WTC11 (cell line): ENCODE data around the gene TMEM266. TPM values are rescaled to one million over a fixed set of nuclear protein-coding genes. Genes with fewer than 3 reads are reported as not detected.

Experiments
- ATAC-seq: fragments of 200-7000 bp; cut with Tn5 transposase; 2 replicates; pipeline ENCODE4 v1.10.0; 2021; ENCODE audit warnings: mild to moderate bottlenecking, moderate library complexity
- CTCF ChIA-PET: fragments of 300-600 bp; sonication (Branson Sonifier 250); formaldehyde crosslinking; loops from one replicate; lab custom pipeline; 2021; ENCODE audit warnings: antibody characterized with exemption; lab: Charles Lee
- POLR2A ChIA-PET: fragments of 350-600 bp; sonication (Branson Sonifier 250); formaldehyde crosslinking; loops from one replicate; lab custom pipeline; 2021; ENCODE audit warnings: antibody characterized with exemption; lab: Charles Lee
- DNase-seq: peaks from one replicate; pipeline ENCODE4 v3.0.0; 2021; ENCODE audit warnings: low spot score
- H3K27ac Mint-ChIP-seq: 2 replicates; pipeline ENCODE4 v1.8.0; 2021; ENCODE audit warnings: mixed read lengths
- H3K27me3 Mint-ChIP-seq: 2 replicates; pipeline ENCODE4 v1.8.0; 2021; ENCODE audit warnings: low read depth, mild to moderate bottlenecking, moderate library complexity, mixed read lengths
- H3K36me3 Mint-ChIP-seq: 2 replicates; pipeline ENCODE4 v1.8.0; 2021; ENCODE audit warnings: mixed read lengths
- H3K4me1 Mint-ChIP-seq: 2 replicates; pipeline ENCODE4 v1.8.0; 2022; ENCODE audit warnings: mixed read lengths
- H3K4me3 Mint-ChIP-seq: 2 replicates; pipeline ENCODE4 v1.8.0; 2021; ENCODE audit warnings: mild to moderate bottlenecking, moderate library complexity, mixed read lengths
- H3K9me3 Mint-ChIP-seq: 2 replicates; pipeline ENCODE4 v1.8.0; 2021; ENCODE audit warnings: mixed read lengths
- ATF1 ChIP-seq: sonication (generic); formaldehyde crosslinking; IDR thresholded peaks from 2 replicates; pipeline ENCODE4 v1.8.1; 2023; ENCODE audit warnings: mild to moderate bottlenecking, moderate library complexity, missing genetic modification reagents
- CBFB ChIP-seq: sonication (generic); formaldehyde crosslinking; IDR thresholded peaks from 2 replicates; pipeline ENCODE4 v1.8.1; 2022; ENCODE audit warnings: mild to moderate bottlenecking, low read depth, missing genetic modification reagents
- EMX1 ChIP-seq: fragments of 250-450 bp; sonication (Bioruptor Pico); IDR thresholded peaks from 2 replicates; pipeline ENCODE4 v1.8.0; 2021; ENCODE audit warnings: mild to moderate bottlenecking
- GABPB1 ChIP-seq: sonication (generic); formaldehyde crosslinking; IDR thresholded peaks from 2 replicates; pipeline ENCODE4 v1.8.1; 2023; ENCODE audit warnings: mild to moderate bottlenecking, missing genetic modification reagents
- HMGA2 ChIP-seq: fragments of 250-450 bp; sonication (Bioruptor Pico); IDR thresholded peaks from 2 replicates; pipeline ENCODE4 v1.4.0; 2021; ENCODE audit warnings: mild to moderate bottlenecking, moderate library complexity
- JAZF1 ChIP-seq: fragments of 250-450 bp; sonication (Bioruptor Pico); IDR thresholded peaks from 2 replicates; pipeline ENCODE4 v1.9.0; 2021; ENCODE audit warnings: moderate library complexity, mild to moderate bottlenecking, inconsistent platforms
- NR2C2 ChIP-seq: sonication (generic); formaldehyde crosslinking; IDR thresholded peaks from 2 replicates; pipeline ENCODE4 v1.8.0; 2022; ENCODE audit warnings: mild to moderate bottlenecking, missing genetic modification reagents
- OVOL2 ChIP-seq: fragments of 250-450 bp; sonication (Bioruptor Pico); IDR thresholded peaks from 2 replicates; pipeline ENCODE4 v1.9.0; 2021; ENCODE audit warnings: mild to moderate bottlenecking, borderline replicate concordance
- SOX15 ChIP-seq: fragments of 250-450 bp; sonication (Bioruptor Pico); IDR thresholded peaks from 2 replicates; pipeline ENCODE4 v1.9.0; 2021; ENCODE audit warnings: mild to moderate bottlenecking
- TEAD4 ChIP-seq: sonication (generic); formaldehyde crosslinking; IDR thresholded peaks from 2 replicates; pipeline ENCODE4 v1.8.0; 2022; ENCODE audit warnings: mild to moderate bottlenecking, missing genetic modification reagents
- ZNF219 ChIP-seq: sonication (generic); formaldehyde crosslinking; IDR thresholded peaks from 2 replicates; pipeline ENCODE4 v1.8.0; 2023; ENCODE audit warnings: missing genetic modification reagents, mild to moderate bottlenecking, borderline replicate concordance
- total RNA-seq: library from RNA; stranded (reverse); gene quantifications from 3 replicates; pipeline ENCODE4 v1.2.3, GENCODE V29; 2021
- TF ChIP-seq, protein P1 (sequence below): sonication (generic); formaldehyde crosslinking; IDR thresholded peaks from 2 replicates; pipeline ENCODE4 v1.8.0; 2022; ENCODE audit warnings: missing genetic modification reagents
- TF ChIP-seq, protein P2 (sequence below): fragments of 200-600 bp; IDR thresholded peaks from 2 replicates; pipeline ENCODE4 v1.8.0; 2022; ENCODE audit warnings: antibody characterized with exemption
- TF ChIP-seq, protein P3 (sequence below): fragments of 250-450 bp; sonication (Bioruptor Pico); IDR thresholded peaks from 2 replicates; pipeline ENCODE4 v1.9.0; 2021; ENCODE audit warnings: mild to moderate bottlenecking
- TF ChIP-seq, protein P4 (sequence below): sonication (generic); formaldehyde crosslinking; IDR thresholded peaks from 2 replicates; pipeline ENCODE4 v1.8.1; 2023; ENCODE audit warnings: mild to moderate bottlenecking, missing genetic modification reagents, borderline replicate concordance

The TMEM266 gene
- total RNA-seq, 1 experiment from 2014 or later, result 8.6 TPM

DNA sequence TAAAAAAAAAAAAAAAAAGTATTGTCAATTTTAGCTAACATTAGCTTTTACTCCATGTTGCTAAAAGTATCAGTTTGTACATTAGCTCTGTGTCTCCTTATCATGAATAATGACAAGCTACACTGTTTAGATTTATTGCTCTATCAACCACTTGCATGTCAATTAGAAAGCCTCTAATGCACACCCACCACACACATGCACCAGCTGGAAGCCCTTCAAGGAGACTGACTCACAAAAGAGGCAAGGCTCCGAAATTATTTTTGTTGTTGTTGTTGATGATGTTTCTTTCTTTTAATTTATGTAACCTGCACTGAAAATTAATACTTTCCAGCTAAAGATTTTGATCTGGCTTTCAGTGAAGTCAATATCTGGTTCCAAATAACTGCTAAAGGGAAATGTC lies 180.0 kb downstream of the TMEM266 start:
- no peak overlapping the region for H3K27ac Mint-ChIP-seq
- ATAC-seq (no peak), DNase-seq (no peak)
- H3K4me3 Mint-ChIP-seq, result no peak overlapping the region
- TF ChIP-seq ATF1 (CRISPR knock-in tag) (no peak), TEAD4 (CRISPR knock-in tag) (no peak), OVOL2 (CRISPR knock-in tag) (no peak), GABPB1 (CRISPR knock-in tag) (no peak), CBFB (no peak)
- TF ChIP-seq, protein P1, sequence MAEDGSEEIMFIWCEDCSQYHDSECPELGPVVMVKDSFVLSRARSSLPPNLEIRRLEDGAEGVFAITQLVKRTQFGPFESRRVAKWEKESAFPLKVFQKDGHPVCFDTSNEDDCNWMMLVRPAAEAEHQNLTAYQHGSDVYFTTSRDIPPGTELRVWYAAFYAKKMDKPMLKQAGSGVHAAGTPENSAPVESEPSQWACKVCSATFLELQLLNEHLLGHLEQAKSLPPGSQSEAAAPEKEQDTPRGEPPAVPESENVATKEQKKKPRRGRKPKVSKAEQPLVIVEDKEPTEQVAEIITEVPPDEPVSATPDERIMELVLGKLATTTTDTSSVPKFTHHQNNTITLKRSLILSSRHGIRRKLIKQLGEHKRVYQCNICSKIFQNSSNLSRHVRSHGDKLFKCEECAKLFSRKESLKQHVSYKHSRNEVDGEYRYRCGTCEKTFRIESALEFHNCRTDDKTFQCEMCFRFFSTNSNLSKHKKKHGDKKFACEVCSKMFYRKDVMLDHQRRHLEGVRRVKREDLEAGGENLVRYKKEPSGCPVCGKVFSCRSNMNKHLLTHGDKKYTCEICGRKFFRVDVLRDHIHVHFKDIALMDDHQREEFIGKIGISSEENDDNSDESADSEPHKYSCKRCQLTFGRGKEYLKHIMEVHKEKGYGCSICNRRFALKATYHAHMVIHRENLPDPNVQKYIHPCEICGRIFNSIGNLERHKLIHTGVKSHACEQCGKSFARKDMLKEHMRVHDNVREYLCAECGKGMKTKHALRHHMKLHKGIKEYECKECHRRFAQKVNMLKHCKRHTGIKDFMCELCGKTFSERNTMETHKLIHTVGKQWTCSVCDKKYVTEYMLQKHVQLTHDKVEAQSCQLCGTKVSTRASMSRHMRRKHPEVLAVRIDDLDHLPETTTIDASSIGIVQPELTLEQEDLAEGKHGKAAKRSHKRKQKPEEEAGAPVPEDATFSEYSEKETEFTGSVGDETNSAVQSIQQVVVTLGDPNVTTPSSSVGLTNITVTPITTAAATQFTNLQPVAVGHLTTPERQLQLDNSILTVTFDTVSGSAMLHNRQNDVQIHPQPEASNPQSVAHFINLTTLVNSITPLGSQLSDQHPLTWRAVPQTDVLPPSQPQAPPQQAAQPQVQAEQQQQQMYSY (CRISPR knock-in tag), result no peak
- TF ChIP-seq, protein P2, sequence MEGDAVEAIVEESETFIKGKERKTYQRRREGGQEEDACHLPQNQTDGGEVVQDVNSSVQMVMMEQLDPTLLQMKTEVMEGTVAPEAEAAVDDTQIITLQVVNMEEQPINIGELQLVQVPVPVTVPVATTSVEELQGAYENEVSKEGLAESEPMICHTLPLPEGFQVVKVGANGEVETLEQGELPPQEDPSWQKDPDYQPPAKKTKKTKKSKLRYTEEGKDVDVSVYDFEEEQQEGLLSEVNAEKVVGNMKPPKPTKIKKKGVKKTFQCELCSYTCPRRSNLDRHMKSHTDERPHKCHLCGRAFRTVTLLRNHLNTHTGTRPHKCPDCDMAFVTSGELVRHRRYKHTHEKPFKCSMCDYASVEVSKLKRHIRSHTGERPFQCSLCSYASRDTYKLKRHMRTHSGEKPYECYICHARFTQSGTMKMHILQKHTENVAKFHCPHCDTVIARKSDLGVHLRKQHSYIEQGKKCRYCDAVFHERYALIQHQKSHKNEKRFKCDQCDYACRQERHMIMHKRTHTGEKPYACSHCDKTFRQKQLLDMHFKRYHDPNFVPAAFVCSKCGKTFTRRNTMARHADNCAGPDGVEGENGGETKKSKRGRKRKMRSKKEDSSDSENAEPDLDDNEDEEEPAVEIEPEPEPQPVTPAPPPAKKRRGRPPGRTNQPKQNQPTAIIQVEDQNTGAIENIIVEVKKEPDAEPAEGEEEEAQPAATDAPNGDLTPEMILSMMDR, result no peak
- no peaks in the 10 kb centered on the region for H3K27me3 Mint-ChIP-seq
- POLR2A ChIA-PET, result no interaction called here
- peaks cover 6% of the 10 kb centered on the region for H3K4me1 Mint-ChIP-seq
- CTCF ChIA-PET, result interaction anchor here (1.0 kb wide), 1 partner anchor 94 kb away, joined by 3 read pairs; no protein-coding TSS in a partner anchor
- peaks cover 5% of the 10 kb centered on the region for H3K36me3 Mint-ChIP-seq
- no peaks in the 10 kb centered on the region for H3K9me3 Mint-ChIP-seq

DNA sequence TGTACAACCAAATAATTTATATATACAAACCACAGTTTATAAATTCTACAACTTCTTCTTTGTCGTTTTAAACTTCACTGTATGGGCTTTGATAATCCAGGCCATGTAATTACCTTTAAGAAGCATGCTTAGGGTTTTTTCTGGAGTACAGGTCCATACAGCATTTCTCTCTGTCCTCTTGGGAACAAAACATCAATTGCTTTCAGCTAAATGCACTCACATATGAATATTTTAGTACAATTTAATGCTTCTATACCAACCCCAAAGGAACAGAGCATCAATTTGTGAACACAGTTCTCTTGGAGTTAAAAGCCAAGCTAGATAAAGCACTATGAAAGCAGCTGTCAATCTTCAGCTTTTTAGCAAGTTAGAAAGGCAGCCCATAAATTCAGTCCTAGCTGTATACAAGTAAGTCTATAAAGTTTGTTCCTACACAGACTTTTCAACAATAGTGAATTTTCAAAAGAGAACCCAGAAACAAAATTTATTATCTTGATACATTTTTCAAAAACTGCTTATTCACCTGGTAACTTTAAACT lies 185.4 kb downstream of the TMEM266 start:
- Mint-ChIP-seq H3K4me1 (no peaks in the 10 kb centered on the region), H3K27ac (no peak overlapping the region), H3K4me3 (no peak overlapping the region), H3K27me3 (no peaks in the 10 kb centered on the region), H3K9me3 (no peaks in the 10 kb centered on the region; the same call in 1 of the 2 replicates), H3K36me3 (peaks cover 7% of the 10 kb centered on the region)
- ATAC-seq (no peak), DNase-seq (no peak)
- TF ChIP-seq, protein P3, sequence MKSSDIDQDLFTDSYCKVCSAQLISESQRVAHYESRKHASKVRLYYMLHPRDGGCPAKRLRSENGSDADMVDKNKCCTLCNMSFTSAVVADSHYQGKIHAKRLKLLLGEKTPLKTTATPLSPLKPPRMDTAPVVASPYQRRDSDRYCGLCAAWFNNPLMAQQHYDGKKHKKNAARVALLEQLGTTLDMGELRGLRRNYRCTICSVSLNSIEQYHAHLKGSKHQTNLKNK (CRISPR knock-in tag), result no peak
- no peak for TF ChIP-seq NR2C2 (CRISPR knock-in tag)
- TF ChIP-seq, protein P4, sequence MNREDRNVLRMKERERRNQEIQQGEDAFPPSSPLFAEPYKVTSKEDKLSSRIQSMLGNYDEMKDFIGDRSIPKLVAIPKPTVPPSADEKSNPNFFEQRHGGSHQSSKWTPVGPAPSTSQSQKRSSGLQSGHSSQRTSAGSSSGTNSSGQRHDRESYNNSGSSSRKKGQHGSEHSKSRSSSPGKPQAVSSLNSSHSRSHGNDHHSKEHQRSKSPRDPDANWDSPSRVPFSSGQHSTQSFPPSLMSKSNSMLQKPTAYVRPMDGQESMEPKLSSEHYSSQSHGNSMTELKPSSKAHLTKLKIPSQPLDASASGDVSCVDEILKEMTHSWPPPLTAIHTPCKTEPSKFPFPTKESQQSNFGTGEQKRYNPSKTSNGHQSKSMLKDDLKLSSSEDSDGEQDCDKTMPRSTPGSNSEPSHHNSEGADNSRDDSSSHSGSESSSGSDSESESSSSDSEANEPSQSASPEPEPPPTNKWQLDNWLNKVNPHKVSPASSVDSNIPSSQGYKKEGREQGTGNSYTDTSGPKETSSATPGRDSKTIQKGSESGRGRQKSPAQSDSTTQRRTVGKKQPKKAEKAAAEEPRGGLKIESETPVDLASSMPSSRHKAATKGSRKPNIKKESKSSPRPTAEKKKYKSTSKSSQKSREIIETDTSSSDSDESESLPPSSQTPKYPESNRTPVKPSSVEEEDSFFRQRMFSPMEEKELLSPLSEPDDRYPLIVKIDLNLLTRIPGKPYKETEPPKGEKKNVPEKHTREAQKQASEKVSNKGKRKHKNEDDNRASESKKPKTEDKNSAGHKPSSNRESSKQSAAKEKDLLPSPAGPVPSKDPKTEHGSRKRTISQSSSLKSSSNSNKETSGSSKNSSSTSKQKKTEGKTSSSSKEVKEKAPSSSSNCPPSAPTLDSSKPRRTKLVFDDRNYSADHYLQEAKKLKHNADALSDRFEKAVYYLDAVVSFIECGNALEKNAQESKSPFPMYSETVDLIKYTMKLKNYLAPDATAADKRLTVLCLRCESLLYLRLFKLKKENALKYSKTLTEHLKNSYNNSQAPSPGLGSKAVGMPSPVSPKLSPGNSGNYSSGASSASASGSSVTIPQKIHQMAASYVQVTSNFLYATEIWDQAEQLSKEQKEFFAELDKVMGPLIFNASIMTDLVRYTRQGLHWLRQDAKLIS (CRISPR knock-in tag), result no peak
- TF ChIP-seq ZNF219 (CRISPR knock-in tag), result no peak
- TF ChIP-seq EMX1, result no peak
- no peak for TF ChIP-seq SOX15 (CRISPR knock-in tag)
- no peak for TF ChIP-seq ATF1 (CRISPR knock-in tag)
- TF ChIP-seq JAZF1 (CRISPR knock-in tag), result no peak
- TF ChIP-seq HMGA2 (CRISPR knock-in tag), result no peak
- CTCF ChIA-PET, result interaction anchor here (1.0 kb wide), 1 partner anchor 10 kb away, joined by 3 read pairs; no protein-coding TSS in a partner anchor
- POLR2A ChIA-PET, result no interaction called here
